Loucy (cell line): ENCODE data around the gene FSHB.

Source experiments
- H2AFZ ChIP-seq: fragments of 200-600 bp; sonication (generic); 2 replicates; pipeline ENCODE4 v1.6.0; 2016; ENCODE audit warnings: antibody characterized with exemption, mild to moderate bottlenecking, low read length, moderate library complexity
- H3F3A ChIP-seq: fragments of 200-600 bp; 2 replicates; pipeline ENCODE4 v1.6.0; 2016; ENCODE audit warnings: antibody characterized with exemption, low read depth, mild to moderate bottlenecking
- H3K27me3 ChIP-seq: fragments of 200-600 bp; sonication (generic); 2 replicates; pipeline ENCODE4 v1.6.1; 2014; ENCODE audit warnings: low read length, mild to moderate bottlenecking; ENCODE audit not compliant: insufficient read depth, poor library complexity, severe bottlenecking
- H3K36me3 ChIP-seq: fragments of 200-600 bp; sonication (generic); 2 replicates; pipeline ENCODE4 v1.6.1; 2016; ENCODE audit warnings: low read length; ENCODE audit not compliant: insufficient read depth
- H3K4me1 ChIP-seq: fragments of 200-600 bp; sonication (generic); 2 replicates; pipeline ENCODE4 v1.5.1; 2014; ENCODE audit warnings: low read length, mild to moderate bottlenecking; ENCODE audit not compliant: insufficient read depth, poor library complexity, severe bottlenecking
- H3K4me2 ChIP-seq: fragments of 200-600 bp; sonication (generic); 2 replicates; pipeline ENCODE4 v1.6.0; 2014; ENCODE audit warnings: antibody characterized with exemption, low read length, low read depth, mild to moderate bottlenecking; ENCODE audit not compliant: poor library complexity, severe bottlenecking
- H3K4me3 ChIP-seq: fragments of 200-600 bp; sonication (generic); 2 replicates; pipeline ENCODE4 v1.5.1; 2014; ENCODE audit warnings: low read length, mild to moderate bottlenecking, mixed read lengths; ENCODE audit not compliant: poor library complexity, severe bottlenecking
- H3K79me2 ChIP-seq: fragments of 200-600 bp; sonication (generic); 2 replicates; pipeline ENCODE4 v1.6.1; 2014; ENCODE audit warnings: low read length; ENCODE audit not compliant: insufficient read depth
- H3K9ac ChIP-seq: fragments of 200-600 bp; sonication (generic); 2 replicates; pipeline ENCODE4 v1.6.0; 2014; ENCODE audit warnings: mild to moderate bottlenecking, low read depth, low read length, moderate library complexity; ENCODE audit not compliant: poor library complexity, severe bottlenecking
- H3K9me2 ChIP-seq: fragments of 200-600 bp; sonication (generic); replicated peaks from 2 replicates; pipeline ENCODE4 v1.6.1; 2016; ENCODE audit warnings: low read depth, low read length, mixed read lengths
- H3K9me3 ChIP-seq: fragments of 200-600 bp; sonication (generic); 2 replicates; pipeline ENCODE4 v1.6.1; 2014; ENCODE audit warnings: mild to moderate bottlenecking, antibody characterized with exemption, low read length, low read depth; ENCODE audit not compliant: insufficient read depth
- H4K20me1 ChIP-seq: fragments of 200-600 bp; sonication (generic); 2 replicates; pipeline ENCODE4 v1.6.0; 2014; ENCODE audit warnings: antibody characterized with exemption, low read length, mild to moderate bottlenecking; ENCODE audit not compliant: insufficient read depth, poor library complexity, severe bottlenecking
- CTCF ChIP-seq: fragments of 200-600 bp; sonication (generic); conservative IDR thresholded peaks from 2 replicates; pipeline ENCODE4 v1.5.1; 2014; ENCODE audit warnings: mild to moderate bottlenecking, antibody characterized with exemption, low read length
- EZH2phosphoT487 ChIP-seq: fragments of 200-600 bp; IDR thresholded peaks from 2 replicates; pipeline ENCODE4 v1.6.1; 2018; ENCODE audit warnings: antibody characterized with exemption, mild to moderate bottlenecking, moderate library complexity, borderline replicate concordance

FSHB gene

GRCh38 chr11:30270671-30271070, 39.9 kb downstream of the FSHB start:
- TF ChIP-seq CTCF (no peak), EZH2phosphoT487 (no peak)
- Histone ChIP-seq H2AFZ (no peak overlapping the region), H3K27me3 (no peaks in the 10 kb centered on the region), H3K4me3 (no peak overlapping the region), H3F3A (no peaks in the 10 kb centered on the region), H3K9me2 (no peaks in the 10 kb centered on the region), H3K4me2 (no peak overlapping the region), H3K36me3 (no peaks in the 10 kb centered on the region), H3K9ac (no peak overlapping the region), H3K9me3 (no peaks in the 10 kb centered on the region), H3K79me2 (no peaks in the 10 kb centered on the region), H3K4me1 (no peaks in the 10 kb centered on the region), H4K20me1 (no peaks in the 10 kb centered on the region)

- H3K9me2 ChIP-seq: no peaks in the 10 kb centered on the region
- H3K36me3 ChIP-seq: no peaks in the 10 kb centered on the region
Observed at GRCh38 chr11:30277176-30277575, 46.4 kb downstream of the FSHB start.

GRCh38 chr11:30279796-30280195, 49.0 kb downstream of the FSHB start:
- H3F3A ChIP-seq: no peaks in the 10 kb centered on the region
- H3K36me3 ChIP-seq: no peaks in the 10 kb centered on the region
- TF ChIP-seq EZH2phosphoT487 (no peak), CTCF (no peak)
- no peak overlapping the region for H3K4me2 ChIP-seq
- no peaks in the 10 kb centered on the region for H3K9me2 ChIP-seq
- H3K4me1 ChIP-seq: peaks cover 33% of the 10 kb centered on the region
- H3K9ac ChIP-seq: no peak overlapping the region
- no peaks in the 10 kb centered on the region for H4K20me1 ChIP-seq
- H3K4me3 ChIP-seq: no peak overlapping the region
- H2AFZ ChIP-seq: no peak overlapping the region
- no peaks in the 10 kb centered on the region for H3K9me3 ChIP-seq
- no peaks in the 10 kb centered on the region for H3K27me3 ChIP-seq
- H3K79me2 ChIP-seq: no peaks in the 10 kb centered on the region

More at GRCh38 chr11:30277176-30277575, 46.4 kb downstream of the FSHB start:
- Histone ChIP-seq H3K79me2 (no peaks in the 10 kb centered on the region), H3K4me3 (no peak overlapping the region), H3F3A (no peaks in the 10 kb centered on the region), H3K9ac (no peak overlapping the region), H3K27me3 (no peaks in the 10 kb centered on the region), H3K4me1 (peaks cover 20% of the 10 kb centered on the region), H3K4me2 (no peak overlapping the region), H3K9me3 (no peaks in the 10 kb centered on the region), H4K20me1 (no peaks in the 10 kb centered on the region), H2AFZ (no peak overlapping the region)
- TF ChIP-seq EZH2phosphoT487: no peak
- no peak for TF ChIP-seq CTCF
